ENCODE measurements around the gene TSHR. TPM values are rescaled to one million over a fixed set of nuclear protein-coding genes. Genes with fewer than 3 reads are reported as not detected.
A peak's percentile ranks its signal among the peaks of the same experiment; 100 is the strongest.

Gene TSHR
- total RNA-seq, 1 donor from 2014 or later, result not detected

DNA sequence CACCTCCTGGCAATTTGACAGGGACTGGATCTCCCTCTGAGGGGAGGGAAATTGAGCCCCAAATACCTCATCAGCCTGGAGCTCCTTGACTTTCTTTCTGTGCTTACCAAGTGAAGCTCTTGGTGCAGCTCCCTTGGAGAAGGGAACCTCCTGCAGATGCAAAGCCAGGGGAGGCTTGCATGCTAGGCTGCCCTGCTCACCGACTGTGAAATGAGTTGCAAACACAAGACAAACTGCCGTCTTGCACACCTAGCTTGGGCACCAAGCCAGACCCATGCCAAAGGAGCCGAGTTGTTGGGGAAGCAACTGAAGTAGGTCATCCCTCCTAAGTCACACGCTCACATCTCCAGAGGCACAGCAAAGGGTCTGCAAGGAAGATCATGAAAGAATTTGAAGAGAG, 170.1 kb downstream of the TSHR start:
- Histone ChIP-seq H3K36me3 (ENCODE audit: insufficient read depth, low read length) (no peaks in the 10 kb centered on the region), H3K4me3 (ENCODE audit: insufficient read depth, low read depth, low read length) (no peak overlapping the region), H3K27ac (ENCODE audit: low read depth, low read length) (no peak overlapping the region), H4K20me1 (ENCODE audit: insufficient read depth, low read length) (no peaks in the 10 kb centered on the region), H2AFZ (ENCODE audit: low read depth, low read length) (no peak overlapping the region), H3K27me3 (ENCODE audit: insufficient read depth, low read length) (no peaks in the 10 kb centered on the region), H3K79me2 (ENCODE audit: insufficient read depth, low read length) (no peaks in the 10 kb centered on the region), H3K9ac (ENCODE audit: low read length) (no peak overlapping the region), H3K4me2 (ENCODE audit: low read length) (no peak overlapping the region), H3K9me3 (ENCODE audit: insufficient read depth, low read depth, low read length) (no peaks in the 10 kb centered on the region), H3K4me1 (ENCODE audit: insufficient read depth, low read length) (no peaks in the 10 kb centered on the region)
- no peaks in the 10 kb centered on the region for H3K36me3 Mint-ChIP-seq (ENCODE audit: low read depth, unreplicated experiment)
- FAIRE-seq (no peak), DNase-seq (ENCODE audit: low read depth) (no peak)
- H3K27me3 Mint-ChIP-seq (ENCODE audit: low read depth, unreplicated experiment), result no peaks in the 10 kb centered on the region
- no peaks in the 10 kb centered on the region for H3K4me1 Mint-ChIP-seq (ENCODE audit: low read depth, unreplicated experiment)
- H3K9me3 Mint-ChIP-seq (ENCODE audit: unreplicated experiment), result peaks cover 1% of the 10 kb centered on the region
- no peak overlapping the region for H3K27ac Mint-ChIP-seq (ENCODE audit: unreplicated experiment)
- TF ChIP-seq EZH2 (IDR thresholded peaks at IDR 0.05; ENCODE audit: insufficient read depth, low read length), result no peak
- TF ChIP-seq, protein P1, sequence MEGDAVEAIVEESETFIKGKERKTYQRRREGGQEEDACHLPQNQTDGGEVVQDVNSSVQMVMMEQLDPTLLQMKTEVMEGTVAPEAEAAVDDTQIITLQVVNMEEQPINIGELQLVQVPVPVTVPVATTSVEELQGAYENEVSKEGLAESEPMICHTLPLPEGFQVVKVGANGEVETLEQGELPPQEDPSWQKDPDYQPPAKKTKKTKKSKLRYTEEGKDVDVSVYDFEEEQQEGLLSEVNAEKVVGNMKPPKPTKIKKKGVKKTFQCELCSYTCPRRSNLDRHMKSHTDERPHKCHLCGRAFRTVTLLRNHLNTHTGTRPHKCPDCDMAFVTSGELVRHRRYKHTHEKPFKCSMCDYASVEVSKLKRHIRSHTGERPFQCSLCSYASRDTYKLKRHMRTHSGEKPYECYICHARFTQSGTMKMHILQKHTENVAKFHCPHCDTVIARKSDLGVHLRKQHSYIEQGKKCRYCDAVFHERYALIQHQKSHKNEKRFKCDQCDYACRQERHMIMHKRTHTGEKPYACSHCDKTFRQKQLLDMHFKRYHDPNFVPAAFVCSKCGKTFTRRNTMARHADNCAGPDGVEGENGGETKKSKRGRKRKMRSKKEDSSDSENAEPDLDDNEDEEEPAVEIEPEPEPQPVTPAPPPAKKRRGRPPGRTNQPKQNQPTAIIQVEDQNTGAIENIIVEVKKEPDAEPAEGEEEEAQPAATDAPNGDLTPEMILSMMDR (IDR thresholded peaks at IDR 0.05; ENCODE audit: insufficient read depth, low read depth, low read length), result no peak
- H3K4me3 Mint-ChIP-seq (ENCODE audit: unreplicated experiment), result no peak overlapping the region

DNA sequence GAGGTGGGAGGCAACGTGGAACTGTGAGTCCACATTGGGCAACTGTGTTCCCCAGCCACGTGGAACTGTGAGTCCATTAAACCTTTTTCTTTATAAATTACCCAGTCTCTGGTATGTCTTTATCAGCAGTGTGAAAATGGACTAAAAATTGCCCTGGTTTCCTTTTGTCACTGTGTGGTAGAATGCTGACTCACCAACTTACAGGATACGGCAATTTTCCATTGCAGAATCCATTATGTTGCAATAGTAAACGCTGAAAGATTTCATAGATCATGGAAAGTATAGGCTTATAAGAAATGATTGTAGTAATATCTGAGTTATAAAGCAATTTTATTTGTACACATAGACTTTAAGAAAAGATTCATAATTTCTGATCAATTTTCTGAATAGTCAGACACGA, 172.4 kb downstream of the TSHR start:
- Histone ChIP-seq H3K27me3 (ENCODE audit: insufficient read depth, low read length) (peaks cover under 1% of the 10 kb centered on the region), H2AFZ (ENCODE audit: low read depth, low read length) (no peak overlapping the region), H3K4me1 (ENCODE audit: insufficient read depth, low read length) (no peaks in the 10 kb centered on the region), H3K9me3 (ENCODE audit: insufficient read depth, low read depth, low read length) (no peaks in the 10 kb centered on the region), H3K79me2 (ENCODE audit: insufficient read depth, low read length) (no peaks in the 10 kb centered on the region), H3K9ac (ENCODE audit: low read length) (no peak overlapping the region), H3K27ac (ENCODE audit: low read depth, low read length) (no peak overlapping the region), H4K20me1 (ENCODE audit: insufficient read depth, low read length) (no peaks in the 10 kb centered on the region), H3K4me3 (ENCODE audit: insufficient read depth, low read depth, low read length) (no peak overlapping the region), H3K36me3 (ENCODE audit: insufficient read depth, low read length) (no peaks in the 10 kb centered on the region), H3K4me2 (ENCODE audit: low read length) (no peak overlapping the region)
- no peak overlapping the region for H3K4me3 Mint-ChIP-seq (ENCODE audit: unreplicated experiment)
- TF ChIP-seq EZH2 (IDR thresholded peaks at IDR 0.05; ENCODE audit: insufficient read depth, low read length), result no peak
- TF ChIP-seq, protein P1 (IDR thresholded peaks at IDR 0.05; ENCODE audit: insufficient read depth, low read depth, low read length), result no peak
- no peak for FAIRE-seq
- H3K4me1 Mint-ChIP-seq (ENCODE audit: low read depth, unreplicated experiment), result no peaks in the 10 kb centered on the region
- no peaks in the 10 kb centered on the region for H3K36me3 Mint-ChIP-seq (ENCODE audit: low read depth, unreplicated experiment)
- peak; percentile 12 for DNase-seq (ENCODE audit: low read depth)
- peaks cover 1% of the 10 kb centered on the region for H3K9me3 Mint-ChIP-seq (ENCODE audit: unreplicated experiment)
- H3K27me3 Mint-ChIP-seq (ENCODE audit: low read depth, unreplicated experiment), result no peaks in the 10 kb centered on the region
- no peak overlapping the region for H3K27ac Mint-ChIP-seq (ENCODE audit: unreplicated experiment)

DNA sequence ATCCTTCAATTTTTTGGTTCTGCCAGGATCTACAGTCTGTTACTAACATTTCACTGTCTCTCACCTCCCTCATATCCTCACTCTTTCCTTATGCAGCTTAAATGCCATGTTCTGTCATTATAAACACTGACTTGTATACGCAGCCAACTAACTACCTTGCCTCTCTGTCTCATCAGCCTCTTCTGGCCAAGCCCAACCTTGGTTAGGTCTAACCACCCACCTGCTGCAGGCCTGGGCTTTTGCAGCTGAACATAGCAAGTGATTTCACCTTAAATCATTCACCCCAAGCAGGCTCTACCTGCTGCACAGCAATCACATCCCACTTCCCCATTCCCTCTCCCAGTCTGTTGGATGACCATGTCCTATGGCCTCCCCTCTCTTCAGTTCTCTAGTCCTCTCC, 173.8 kb downstream of the TSHR start:
- Histone ChIP-seq H4K20me1 (ENCODE audit: insufficient read depth, low read length) (no peaks in the 10 kb centered on the region), H3K79me2 (ENCODE audit: insufficient read depth, low read length) (no peaks in the 10 kb centered on the region), H3K9ac (ENCODE audit: low read length) (no peak overlapping the region), H3K4me3 (ENCODE audit: insufficient read depth, low read depth, low read length) (no peak overlapping the region), H2AFZ (ENCODE audit: low read depth, low read length) (no peak overlapping the region), H3K27me3 (ENCODE audit: insufficient read depth, low read length) (peaks cover 4% of the 10 kb centered on the region), H3K4me1 (ENCODE audit: insufficient read depth, low read length) (no peaks in the 10 kb centered on the region), H3K4me2 (ENCODE audit: low read length) (no peak overlapping the region), H3K9me3 (ENCODE audit: insufficient read depth, low read depth, low read length) (no peaks in the 10 kb centered on the region), H3K36me3 (ENCODE audit: insufficient read depth, low read length) (no peaks in the 10 kb centered on the region), H3K27ac (ENCODE audit: low read depth, low read length) (no peak overlapping the region)
- DNase-seq (ENCODE audit: low read depth) (no peak), FAIRE-seq (no peak)
- TF ChIP-seq, protein P1 (IDR thresholded peaks at IDR 0.05; ENCODE audit: insufficient read depth, low read depth, low read length), result no peak
- no peak overlapping the region for H3K27ac Mint-ChIP-seq (ENCODE audit: unreplicated experiment)
- H3K4me1 Mint-ChIP-seq (ENCODE audit: low read depth, unreplicated experiment), result no peaks in the 10 kb centered on the region
- H3K9me3 Mint-ChIP-seq (ENCODE audit: unreplicated experiment), result peaks cover 1% of the 10 kb centered on the region
- no peak overlapping the region for H3K4me3 Mint-ChIP-seq (ENCODE audit: unreplicated experiment)
- H3K27me3 Mint-ChIP-seq (ENCODE audit: low read depth, unreplicated experiment), result no peaks in the 10 kb centered on the region
- H3K36me3 Mint-ChIP-seq (ENCODE audit: low read depth, unreplicated experiment), result no peaks in the 10 kb centered on the region

Measured in astrocyte (in vitro differentiated cells and primary cell).